ENCODE results near the gene LTN1. TPM values are rescaled to one million over a fixed set of nuclear protein-coding genes. Genes with fewer than 3 reads are reported as not detected.

The LTN1 gene
- total RNA-seq, 1 donor from 2014 or later = 21.9 TPM

DNA sequence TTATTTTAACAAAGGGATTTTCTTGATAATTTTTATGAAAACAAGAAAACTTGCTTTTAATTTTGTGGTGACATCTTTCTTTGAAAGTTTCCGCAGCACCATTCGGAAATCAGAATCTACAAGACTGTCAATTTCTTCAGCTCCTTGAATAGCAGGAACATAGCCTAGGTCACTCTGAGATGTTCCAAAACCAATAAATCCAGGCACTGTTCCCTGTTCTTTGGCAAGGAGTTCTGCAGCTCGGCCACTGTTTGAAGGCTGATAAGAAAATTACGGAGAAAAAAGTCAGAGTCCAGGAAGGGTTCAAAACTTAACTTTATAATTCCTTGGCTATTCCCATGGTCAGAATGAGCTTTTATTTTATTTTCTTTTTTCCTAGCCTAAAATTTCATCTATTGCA, 6.0 kb downstream of the LTN1 start:
- peaks cover 20% of the 10 kb centered on the region for H3K4me1 ChIP-seq
- H3K27me3 ChIP-seq = no peaks in the 10 kb centered on the region
- H3K27ac ChIP-seq = no peak overlapping the region
- H3K36me3 ChIP-seq = peaks cover 0 to 36% of the 10 kb centered on the region in 2 donors
- intact Hi-C loops (cut with DNase I) = no loop called here
- DNase-seq (ENCODE audit: extremely low spot score in 2 of 2) = no peak
- TF ChIP-seq POLR2AphosphoS5 (IDR thresholded peaks at IDR 0.05; ENCODE audit: insufficient read depth in 1 of 2, low read depth in 1 of 2) = no peak
- TF ChIP-seq CTCF (IDR thresholded peaks at IDR 0.05) = no peak
- no peak for TF ChIP-seq POLR2A (IDR thresholded peaks at IDR 0.05)
- no peak overlapping the region for H3K4me3 ChIP-seq
- H3K9me3 ChIP-seq = no peaks in the 10 kb centered on the region

DNA sequence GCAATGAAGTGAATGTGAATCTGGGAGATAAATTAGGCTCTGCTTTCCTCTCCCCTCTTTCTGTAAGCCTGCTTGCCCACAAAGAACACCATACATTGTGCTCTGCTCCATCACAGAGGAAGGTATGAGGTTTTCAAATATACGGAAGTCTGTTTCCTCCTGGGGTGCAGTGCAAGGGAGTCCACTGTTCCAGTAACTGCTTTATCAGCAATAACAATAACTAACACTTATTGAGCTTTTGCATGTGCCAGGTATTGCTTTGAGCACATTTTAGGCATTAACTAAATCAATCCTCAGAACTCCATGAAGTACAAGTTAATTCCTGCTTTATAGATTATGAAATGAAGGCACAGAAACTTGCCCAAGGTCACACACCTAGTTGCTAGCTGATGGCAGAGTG, 10.0 kb downstream of the LTN1 start:
- H3K27me3 ChIP-seq = no peaks in the 10 kb centered on the region
- DNase-seq (ENCODE audit: extremely low spot score in 2 of 2) = no peak
- H3K36me3 ChIP-seq = peaks cover 0 to 65% of the 10 kb centered on the region in 2 donors
- intact Hi-C loops (cut with DNase I) = no loop called here
- TF ChIP-seq POLR2A (IDR thresholded peaks at IDR 0.05) (no peak), CTCF (IDR thresholded peaks at IDR 0.05) (no peak), POLR2AphosphoS5 (IDR thresholded peaks at IDR 0.05; ENCODE audit: insufficient read depth in 1 of 2, low read depth in 1 of 2) (no peak)
- no peak overlapping the region for H3K4me3 ChIP-seq
- H3K4me1 ChIP-seq = peaks cover 5% of the 10 kb centered on the region
- no peak overlapping the region for H3K27ac ChIP-seq
- no peaks in the 10 kb centered on the region for H3K9me3 ChIP-seq

GRCh38 chr21:28979092-28979491, 13.6 kb downstream of the LTN1 start:
- no peak overlapping the region for H3K4me3 ChIP-seq
- no peaks in the 10 kb centered on the region for H3K4me1 ChIP-seq
- DNase-seq (ENCODE audit: extremely low spot score in 2 of 2) = no peak
- H3K9me3 ChIP-seq = no peaks in the 10 kb centered on the region
- no peak overlapping the region for H3K27ac ChIP-seq
- H3K27me3 ChIP-seq = no peaks in the 10 kb centered on the region
- peaks cover 0 to 51% of the 10 kb centered on the region in 2 donors for H3K36me3 ChIP-seq
- TF ChIP-seq POLR2AphosphoS5 (IDR thresholded peaks at IDR 0.05; ENCODE audit: insufficient read depth in 1 of 2, low read depth in 1 of 2) = no peak
- no peak for TF ChIP-seq POLR2A (IDR thresholded peaks at IDR 0.05)
- TF ChIP-seq CTCF (IDR thresholded peaks at IDR 0.05) = no peak
- intact Hi-C loops (cut with DNase I) = no loop called here

GRCh38 chr21:28975397-28975796, 17.3 kb downstream of the LTN1 start:
- peaks cover 0 to 29% of the 10 kb centered on the region in 2 donors for H3K36me3 ChIP-seq
- intact Hi-C loops (cut with DNase I) = no loop called here
- no peak for DNase-seq (ENCODE audit: extremely low spot score in 2 of 2)
- no peaks in the 10 kb centered on the region for H3K9me3 ChIP-seq
- H3K4me1 ChIP-seq = no peaks in the 10 kb centered on the region
- H3K27me3 ChIP-seq = no peaks in the 10 kb centered on the region
- no peak for TF ChIP-seq POLR2A (IDR thresholded peaks at IDR 0.05)
- H3K4me3 ChIP-seq = no peak overlapping the region
- H3K27ac ChIP-seq = no peak overlapping the region

GRCh38 chr21:28974531-28975227, 18.0 kb downstream of the LTN1 start:
- Histone ChIP-seq H3K9me3 (no peaks in the 10 kb centered on the region), H3K4me3 (no peak overlapping the region), H3K36me3 (peaks cover 0 to 32% of the 10 kb centered on the region in 2 donors), H3K27me3 (no peaks in the 10 kb centered on the region), H3K27ac (no peak overlapping the region), H3K4me1 (no peaks in the 10 kb centered on the region)
- intact Hi-C loops (cut with DNase I) = no loop called here
- TF ChIP-seq POLR2AphosphoS5 (IDR thresholded peaks at IDR 0.05; ENCODE audit: insufficient read depth in 1 of 2, low read depth in 1 of 2) (no peak), POLR2A (IDR thresholded peaks at IDR 0.05) (no peak), CTCF (IDR thresholded peaks at IDR 0.05) (no peak)
- DNase-seq (ENCODE audit: extremely low spot score in 2 of 2) = no peak
